Gastroesophageal sphincter (tissue), 4 donors: ENCODE results near the gene SLC6A8. TPM values are rescaled to one million over a fixed set of nuclear protein-coding genes. Genes with fewer than 3 reads are reported as not detected.

ENCODE experiments used
- ATAC-seq: fragments of 150-250 bp; one replicate; pipeline ENCODE4 v1.9.1; 2016; ENCODE audit warnings: mild to moderate bottlenecking, moderate library complexity
- H3K27ac ChIP-seq, 4 donors: fragments of 200-600 bp; sonication (generic) in 3 of 4; 1 replicate in 3 of 4; 2 replicates in 1 of 4; pipeline ENCODE4 v1.5.1; 2016 to 2019
- H3K27me3 ChIP-seq: fragments of 200-600 bp; sonication (generic); one replicate; pipeline ENCODE4 v1.5.1; 2019
- H3K36me3 ChIP-seq, 2 donors: fragments of 200-600 bp; sonication (generic); one replicate each; pipeline ENCODE4 v1.5.1; 2019; ENCODE audit warnings: control low read depth in 1 of 2
- H3K4me1 ChIP-seq, 3 donors: fragments of 200-600 bp; sonication (generic); 1 replicate in 2 of 3; 2 replicates in 1 of 3; pipeline ENCODE4 v1.5.1; 2016 to 2019; ENCODE audit warnings: control low read depth in 2 of 3
- H3K4me3 ChIP-seq, 2 donors: fragments of 200-600 bp; sonication (generic); one replicate each; pipeline ENCODE4 v1.5.1; 2019; ENCODE audit warnings: mild to moderate bottlenecking in 1 of 2, moderate library complexity in 1 of 2
- H3K9me3 ChIP-seq, 3 donors: fragments of 200-600 bp; sonication (generic); one replicate each; pipeline ENCODE4 v1.5.1; 2017 to 2019; ENCODE audit warnings: control low read depth in 2 of 3
- CTCF ChIP-seq, 4 experiments: fragments of 200-600 bp in 2 of 4; fragments of 450-650 bp in 2 of 4; sonication (generic) in 1 of 4; IDR thresholded peaks; one replicate each; pipeline ENCODE4 v1.5.1; 2017 to 2019; ENCODE audit warnings: antibody characterized with exemption in 4 of 4, mild to moderate bottlenecking in 2 of 4, moderate library complexity in 2 of 4
- EP300 ChIP-seq: sonication (generic); formaldehyde crosslinking; IDR thresholded peaks from one replicate; pipeline ENCODE4 v1.6.1; 2017; ENCODE audit warnings: antibody characterized with exemption, mild to moderate bottlenecking
- POLR2A ChIP-seq, 2 donors: fragments of 450-650 bp; IDR thresholded peaks; one replicate each; pipeline ENCODE4 v1.6.1; 2017; ENCODE audit warnings: antibody characterized with exemption in 2 of 2, mild to moderate bottlenecking in 2 of 2, moderate library complexity in 1 of 2
- POLR2AphosphoS5 ChIP-seq: sonication (generic); formaldehyde crosslinking; IDR thresholded peaks from one replicate; pipeline ENCODE4 v1.6.1; 2017; ENCODE audit warnings: antibody characterized with exemption
- WGBS, 2 donors: methylation state at CpG; one replicate each; pipeline ENCODE4 v1.1.5; 2018; ENCODE audit warnings: low coverage in 1 of 2; 5-methylcytosine and 5-hydroxymethylcytosine counted together
- total RNA-seq, 4 donors: library from RNA; depleted of rRNA; stranded (reverse); fragments of >200 nt; gene quantifications; one replicate each; pipeline ENCODE4 v1.1.0, GENCODE V29; 2016

The SLC6A8 gene
- total RNA-seq, 4 donors from 2014 or later = 25.3 to 86.6 (median 37.9) TPM

- Histone ChIP-seq H3K36me3 (peaks cover 0 to 36% of the 10 kb centered on the region in 2 donors), H3K9me3 (no peaks in the 10 kb centered on the region), H3K27ac (no peak overlapping the region), H3K27me3 (no peaks in the 10 kb centered on the region), H3K4me1 (peaks cover 0 to 32% (median 12%) of the 10 kb centered on the region in 3 donors), H3K4me3 (no peak overlapping the region)
- 100% methylated on average over 1 of the region's 6 CpGs; no CpG with 5 or more reads in 1 of the 2 donors for WGBS, 2 donors
- TF ChIP-seq POLR2A (IDR thresholded peaks at IDR 0.05) = no peak
- TF ChIP-seq POLR2AphosphoS5 = no peak
- TF ChIP-seq EP300 = no peak
- TF ChIP-seq CTCF (IDR thresholded peaks at IDR 0.05) = no peak
- ATAC-seq = no peak
Measured at GRCh38 chrX:153731117-153731844, 43.6 kb downstream of the SLC6A8 start.

DNA sequence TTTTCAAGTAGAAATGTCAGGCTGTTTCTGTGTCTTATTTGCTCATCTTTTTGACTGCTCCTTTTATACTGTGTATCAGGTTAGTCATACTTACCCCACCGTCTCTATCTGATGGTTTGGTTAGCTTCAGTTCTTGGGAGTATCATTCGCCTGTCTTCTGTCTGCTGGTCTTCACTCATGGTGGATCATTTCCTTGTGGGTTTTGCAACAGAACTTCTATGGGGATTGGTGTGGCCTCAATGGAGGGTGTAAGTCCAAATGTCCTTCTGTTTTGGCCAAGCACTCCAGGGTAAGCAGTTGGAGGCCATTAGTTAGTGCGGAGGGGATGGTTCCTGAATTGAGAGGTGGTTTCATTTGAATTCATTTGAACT is 44.1 kb downstream of the SLC6A8 start:
- Histone ChIP-seq H3K27ac (no peak overlapping the region), H3K27me3 (no peaks in the 10 kb centered on the region), H3K9me3 (no peaks in the 10 kb centered on the region), H3K36me3 (peaks cover 0 to 42% of the 10 kb centered on the region in 2 donors), H3K4me1 (peaks cover 0 to 26% (median 10%) of the 10 kb centered on the region in 3 donors), H3K4me3 (no peak overlapping the region)
- TF ChIP-seq POLR2A (IDR thresholded peaks at IDR 0.05) (no peak), POLR2AphosphoS5 (no peak), EP300 (no peak), CTCF (IDR thresholded peaks at IDR 0.05) (no peak)
- ATAC-seq = no peak
- 67 to 97% methylated on average over 1 to 3 of the region's 3 CpGs for WGBS, 2 donors

- Histone ChIP-seq H3K36me3 (peaks cover 0 to 47% of the 10 kb centered on the region in 2 donors), H3K27ac (no peak overlapping the region), H3K27me3 (no peaks in the 10 kb centered on the region), H3K4me1 (peaks cover 0 to 21% (median 6%) of the 10 kb centered on the region in 3 donors), H3K9me3 (no peaks in the 10 kb centered on the region), H3K4me3 (no peak overlapping the region)
- 100% methylated on average over 1 of the region's 14 CpGs; no CpG with 5 or more reads in 1 of the 2 donors for WGBS, 2 donors
- ATAC-seq = no peak
- TF ChIP-seq EP300 (no peak), CTCF (IDR thresholded peaks at IDR 0.05) (no peak), POLR2A (IDR thresholded peaks at IDR 0.05) (no peak), POLR2AphosphoS5 (no peak)
Measured at GRCh38 chrX:153732401-153732800, 44.7 kb downstream of the SLC6A8 start.

GRCh38 chrX:153733651-153734240 is 46.0 kb downstream of the SLC6A8 start:
- H3K27me3 ChIP-seq = no peaks in the 10 kb centered on the region
- 43 to 80% methylated on average over 1 of the region's 15 CpGs for WGBS, 2 donors

More at GRCh38 chrX:153733651-153734240, 46.0 kb downstream of the SLC6A8 start:
- Histone ChIP-seq H3K9me3 (no peaks in the 10 kb centered on the region), H3K4me1 (peaks cover 0 to 7% (median 0%) of the 10 kb centered on the region in 3 donors), H3K36me3 (peaks cover 0 to 61% of the 10 kb centered on the region in 2 donors), H3K4me3 (no peak overlapping the region), H3K27ac (no peak overlapping the region)
- ATAC-seq = no peak
- no peak for TF ChIP-seq POLR2A (IDR thresholded peaks at IDR 0.05)
- TF ChIP-seq EP300 = no peak
- TF ChIP-seq POLR2AphosphoS5 = no peak
- no peak for TF ChIP-seq CTCF (IDR thresholded peaks at IDR 0.05)
